LNCAP (cell line): Measurements from ENCODE around the gene COL9A1.
A peak's percentile ranks its signal among the peaks of the same experiment; 100 is the strongest.

Experiments
- CTCF ChIP-seq: fragments of 450-650 bp; IDR thresholded peaks from 2 replicates; pipeline ENCODE4 v1.5.1; 2017; ENCODE audit warnings: mild to moderate bottlenecking

COL9A1 gene

GRCh38 chr6:70222439-70222749 lies 80.5 kb downstream of the COL9A1 start:
- no peak for TF ChIP-seq CTCF

GRCh38 chr6:70221715-70222438 lies 81.0 kb downstream of the COL9A1 start:
- TF ChIP-seq CTCF = no peak

- TF ChIP-seq CTCF = peak; percentile 53
Observed at GRCh38 chr6:70221025-70221714, 81.7 kb downstream of the COL9A1 start.

- TF ChIP-seq CTCF = no peak
Observed at GRCh38 chr6:70219943-70220613, 82.8 kb downstream of the COL9A1 start.

- TF ChIP-seq CTCF = no peak
Observed at GRCh38 chr6:70216767-70217166, 86.1 kb downstream of the COL9A1 start.

GRCh38 chr6:70215460-70216108 lies 87.3 kb downstream of the COL9A1 start:
- TF ChIP-seq CTCF = no peak

- no peak; the same call in 1 of the 2 replicates for TF ChIP-seq CTCF
Observed at GRCh38 chr6:70210462-70210861, 92.4 kb downstream of the COL9A1 start.
